SJSA1 (cell line): ENCODE measurements around the gene OR2T2. TPM values are rescaled to one million over a fixed set of nuclear protein-coding genes. Genes with fewer than 3 reads are reported as not detected.
"Not testable (repeated sequence)": the region's sequence is repeated elsewhere in the genome, so short reads cannot be mapped to it uniquely, and the experiment has no call there.

Experiments used
- DNase-seq, 2 experiments: peaks; one replicate each; pipeline ENCODE4 v3.0.0-alpha.2; 2015 to 2020; ENCODE audit warnings: low spot score in 2 of 2, low read depth in 1 of 2
- H3K27ac ChIP-seq: fragments of 250-450 bp; sonication (Bioruptor Pico); 2 replicates; pipeline ENCODE4 v1.5.1; 2020; ENCODE audit warnings: mild to moderate bottlenecking, moderate library complexity
- H3K27me3 ChIP-seq: fragments of 250-450 bp; sonication (Bioruptor Pico); replicated peaks from 2 replicates; pipeline ENCODE4 v1.5.1; 2020; ENCODE audit warnings: mild to moderate bottlenecking, moderate library complexity
- H3K36me3 ChIP-seq: fragments of 250-450 bp; sonication (Bioruptor Pico); 2 replicates; pipeline ENCODE4 v1.5.1; 2020; ENCODE audit warnings: mild to moderate bottlenecking
- H3K4me1 ChIP-seq: fragments of 250-450 bp; sonication (Bioruptor Pico); replicated peaks from 2 replicates; pipeline ENCODE4 v1.6.1; 2021; ENCODE audit warnings: mild to moderate bottlenecking
- H3K4me3 ChIP-seq: fragments of 250-450 bp; sonication (Bioruptor Pico); 2 replicates; pipeline ENCODE4 v1.5.1; 2020; ENCODE audit warnings: mild to moderate bottlenecking
- H3K9me3 ChIP-seq: fragments of 250-450 bp; sonication (Bioruptor Pico); replicated peaks from 2 replicates; pipeline ENCODE4 v1.5.1; 2020; ENCODE audit warnings: mild to moderate bottlenecking
- total RNA-seq: library from RNA; depleted of rRNA; stranded (reverse); fragments of >200 nt; shearing (Covaris generic); gene quantifications from 2 replicates; pipeline ENCODE4 v1.2.3, GENCODE V29; 2014; rRNA removed

OR2T2 gene
- total RNA-seq, 1 experiment from 2014 or later: not detected

DNA sequence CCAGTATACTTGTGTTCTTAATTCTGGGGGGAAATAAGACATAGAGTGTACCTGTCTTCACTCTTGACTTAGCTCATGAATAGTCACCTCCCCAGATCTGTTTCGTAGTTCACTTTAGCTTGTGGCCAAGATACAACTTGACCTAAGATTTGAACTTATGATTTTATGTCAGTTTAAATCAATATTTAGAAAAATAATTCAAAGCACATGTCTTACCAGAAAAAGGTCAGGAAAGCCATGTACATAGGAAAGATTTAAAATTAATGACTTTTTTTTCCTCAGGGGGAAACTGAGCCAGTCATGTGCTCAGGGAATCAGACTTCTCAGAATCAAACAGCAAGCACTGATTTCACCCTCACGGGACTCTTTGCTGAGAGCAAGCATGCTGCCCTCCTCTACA is 27.6 kb downstream of the OR2T2 start, which contains the start of gene OR2T3:
OR2T3 (plus strand) TSS at position 301 of the 400 bp plus-strand sequence; CDS start at position 301, 0 bp downstream.
- not testable (repeated sequence) for H3K9me3 ChIP-seq, H3K4me1 ChIP-seq, H3K4me3 ChIP-seq, H3K27ac ChIP-seq, H3K27me3 ChIP-seq, H3K36me3 ChIP-seq, DNase-seq

DNA sequence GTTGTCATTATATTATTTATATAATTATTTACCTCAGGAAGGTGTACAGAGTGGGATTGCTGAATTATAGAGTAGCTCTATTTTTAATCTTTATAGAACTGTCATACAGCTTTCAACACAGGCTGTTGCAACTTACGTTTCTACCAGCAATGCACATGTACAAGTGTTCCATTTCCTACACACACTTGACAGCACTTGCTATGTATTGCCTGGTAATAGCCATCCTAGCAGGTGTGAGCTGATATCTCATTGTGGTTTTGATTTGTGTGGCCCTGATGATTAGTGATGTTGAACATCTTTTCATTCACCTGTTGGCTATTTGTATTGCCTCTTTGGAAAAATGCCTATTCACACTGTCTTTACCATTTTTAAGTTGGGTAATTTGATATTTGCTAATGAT is 30.2 kb downstream of the OR2T2 start:
- not testable (repeated sequence) for H3K9me3 ChIP-seq, H3K4me3 ChIP-seq, H3K27ac ChIP-seq, DNase-seq, H3K27me3 ChIP-seq, H3K4me1 ChIP-seq, H3K36me3 ChIP-seq

GRCh38 chr1:248481686-248482579 is 36.5 kb downstream of the OR2T2 start:
- H3K27me3 ChIP-seq, H3K36me3 ChIP-seq, H3K4me1 ChIP-seq, H3K27ac ChIP-seq, H3K4me3 ChIP-seq, H3K9me3 ChIP-seq, DNase-seq: not testable (repeated sequence)

- not testable (repeated sequence) for DNase-seq, H3K4me3 ChIP-seq, H3K27ac ChIP-seq, H3K36me3 ChIP-seq, H3K4me1 ChIP-seq, H3K27me3 ChIP-seq, H3K9me3 ChIP-seq
Observed at GRCh38 chr1:248488289-248488688, 42.9 kb downstream of the OR2T2 start, which contains the start of gene OR2T5. TSS of gene OR2T5 (plus strand) at chr1:248488589. CDS start at chr1:248488589, 0 bp downstream.

DNA sequence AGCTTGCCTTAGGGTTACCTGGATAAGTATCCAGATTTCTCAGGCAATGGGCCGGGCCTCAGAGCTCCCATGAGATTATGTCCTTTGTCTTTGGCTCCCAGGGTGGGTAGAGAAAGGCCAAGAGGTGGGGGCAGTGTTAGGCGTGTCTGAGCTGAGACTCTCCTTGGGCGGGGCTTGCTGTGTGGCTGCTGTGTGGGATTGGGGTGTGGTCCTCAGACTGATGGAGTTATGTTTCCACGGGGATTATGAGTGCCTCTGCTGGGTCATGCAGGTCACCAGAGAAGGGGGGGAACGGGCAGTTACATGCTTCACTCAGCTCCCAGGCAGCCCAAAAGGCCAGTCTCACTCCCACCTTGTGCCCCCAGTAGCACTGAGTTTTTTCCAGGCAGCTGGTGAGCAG is 51.2 kb downstream of the OR2T2 start:
- H3K36me3 ChIP-seq, H3K27me3 ChIP-seq, H3K4me3 ChIP-seq, DNase-seq, H3K4me1 ChIP-seq, H3K27ac ChIP-seq, H3K9me3 ChIP-seq: not testable (repeated sequence)

- H3K36me3 ChIP-seq, H3K27me3 ChIP-seq, H3K4me3 ChIP-seq, H3K9me3 ChIP-seq, H3K27ac ChIP-seq, DNase-seq, H3K4me1 ChIP-seq: not testable (repeated sequence)
Observed at GRCh38 chr1:248500305-248501035, 55.0 kb downstream of the OR2T2 start.

Other genes starting within 250 kb of the OR2T2 start
- not detected in 2 replicates for gene OR2M3, start 248.4 kb upstream of the OR2T2 start, total RNA-seq
- not detected in 2 replicates for gene OR2M4, start 214.2 kb upstream of the OR2T2 start, total RNA-seq
- gene OR2T33, start 167.7 kb upstream of the OR2T2 start, total RNA-seq: not detected in 2 replicates
- gene OR2T12, start 142.2 kb upstream of the OR2T2 start, total RNA-seq: not detected in 2 replicates
- gene OR2M7, start 121.1 kb upstream of the OR2T2 start, total RNA-seq: not detected in 2 replicates
- not detected in 2 replicates for gene OR14C36, start 96.9 kb upstream of the OR2T2 start, total RNA-seq
- gene OR2T4, start 84.0 kb upstream of the OR2T2 start, total RNA-seq: not detected in 2 replicates
- not detected in 2 replicates for gene OR2T6, start 69.9 kb upstream of the OR2T2 start, total RNA-seq
- gene OR2T1, start 42.6 kb upstream of the OR2T2 start, total RNA-seq: not detected in 2 replicates
- not detected in 2 replicates for gene OR2T3, start 27.7 kb downstream of the OR2T2 start, total RNA-seq
- not detected in 2 replicates for gene OR2T5, start 43.0 kb downstream of the OR2T2 start, total RNA-seq
- gene OR2G6, start 62.4 kb downstream of the OR2T2 start, total RNA-seq: not detected in 2 replicates
- gene OR2T29, start 117.1 kb downstream of the OR2T2 start, total RNA-seq: not detected in 2 replicates
- not detected in 2 replicates for gene OR2T34, start 129.1 kb downstream of the OR2T2 start, total RNA-seq
- gene OR2T10, start 152.1 kb downstream of the OR2T2 start, total RNA-seq: not detected in 2 replicates
- gene OR2T11, start 189.5 kb downstream of the OR2T2 start, total RNA-seq: not detected in 2 replicates
- not detected in 2 replicates for gene OR2T35, start 199.6 kb downstream of the OR2T2 start, total RNA-seq
- not detected in 2 replicates for gene OR2T27, start 209.9 kb downstream of the OR2T2 start, total RNA-seq